Measurements from ENCODE around the gene RCN1.

RCN1 gene

DNA sequence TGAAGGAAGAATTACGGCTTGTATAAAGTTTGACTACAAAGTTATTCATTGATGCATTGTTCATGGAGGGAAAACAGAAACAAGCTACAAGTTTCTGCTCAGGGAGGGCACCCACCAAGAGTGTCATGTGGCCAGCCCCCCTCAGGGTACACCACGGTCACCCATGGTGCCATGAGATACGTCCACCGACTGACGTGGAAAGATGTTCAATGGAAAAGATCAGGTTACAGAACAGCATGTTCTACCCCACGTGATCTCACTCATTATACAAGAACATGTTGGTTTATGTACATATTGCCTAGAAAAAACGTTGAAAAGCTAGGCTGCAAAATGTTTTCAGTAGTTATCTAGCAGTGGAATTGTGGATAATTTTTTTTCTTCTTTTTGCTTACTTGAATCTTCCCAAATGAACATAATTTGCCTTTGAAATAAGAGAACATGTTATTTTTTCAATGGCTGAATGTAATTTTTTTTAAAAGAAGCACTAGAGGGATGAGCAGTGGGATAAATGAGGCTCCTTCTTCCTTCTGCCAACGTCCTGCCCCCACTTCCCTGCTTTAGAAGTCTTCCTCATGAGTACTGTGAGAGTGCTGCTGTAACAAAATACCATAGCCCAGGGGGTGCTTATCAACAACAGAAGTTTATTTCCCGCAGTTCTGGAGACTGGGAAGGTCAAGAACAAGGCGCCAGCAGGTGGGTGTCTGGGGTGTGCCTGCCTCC lies 22.5 kb downstream of the RCN1 start:
- ChIA-PET POLR2A (no interaction called here), CTCF (interaction anchor here (0.6 kb wide), 2 partner anchors 60 to 861 kb away, joined by 3 read pairs; no protein-coding TSS in a partner anchor)
- TF ChIP-seq ZFHX2 (tag by site-specific recombination; conservative IDR thresholded peaks at IDR 0.05): 0 out of 2 replicates have a peak, but pooled peaks have one; percentile 20
- TF ChIP-seq, protein P1, sequence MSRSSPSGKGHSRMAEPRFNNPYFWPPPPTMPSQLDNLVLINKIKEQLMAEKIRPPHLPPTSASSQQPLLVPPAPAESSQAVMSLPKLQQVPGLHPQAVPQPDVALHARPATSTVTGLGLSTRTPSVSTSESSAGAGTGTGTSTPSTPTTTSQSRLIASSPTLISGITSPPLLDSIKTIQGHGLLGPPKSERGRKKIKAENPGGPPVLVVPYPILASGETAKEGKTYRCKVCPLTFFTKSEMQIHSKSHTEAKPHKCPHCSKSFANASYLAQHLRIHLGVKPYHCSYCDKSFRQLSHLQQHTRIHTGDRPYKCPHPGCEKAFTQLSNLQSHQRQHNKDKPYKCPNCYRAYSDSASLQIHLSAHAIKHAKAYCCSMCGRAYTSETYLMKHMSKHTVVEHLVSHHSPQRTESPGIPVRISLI (tag by site-specific recombination; IDR thresholded peaks at IDR 0.05): peak; percentile 74
- TF ChIP-seq, protein P2, sequence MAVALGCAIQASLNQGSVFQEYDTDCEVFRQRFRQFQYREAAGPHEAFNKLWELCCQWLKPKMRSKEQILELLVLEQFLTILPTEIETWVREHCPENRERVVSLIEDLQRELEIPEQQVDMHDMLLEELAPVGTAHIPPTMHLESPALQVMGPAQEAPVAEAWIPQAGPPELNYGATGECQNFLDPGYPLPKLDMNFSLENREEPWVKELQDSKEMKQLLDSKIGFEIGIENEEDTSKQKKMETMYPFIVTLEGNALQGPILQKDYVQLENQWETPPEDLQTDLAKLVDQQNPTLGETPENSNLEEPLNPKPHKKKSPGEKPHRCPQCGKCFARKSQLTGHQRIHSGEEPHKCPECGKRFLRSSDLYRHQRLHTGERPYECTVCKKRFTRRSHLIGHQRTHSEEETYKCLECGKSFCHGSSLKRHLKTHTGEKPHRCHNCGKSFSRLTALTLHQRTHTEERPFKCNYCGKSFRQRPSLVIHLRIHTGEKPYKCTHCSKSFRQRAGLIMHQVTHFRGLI (tag by site-specific recombination; IDR thresholded peaks at IDR 0.05): no peak
- TF ChIP-seq GLIS1 (tag by site-specific recombination; IDR thresholded peaks at IDR 0.05): peak; percentile 58
- TF ChIP-seq, protein P3, sequence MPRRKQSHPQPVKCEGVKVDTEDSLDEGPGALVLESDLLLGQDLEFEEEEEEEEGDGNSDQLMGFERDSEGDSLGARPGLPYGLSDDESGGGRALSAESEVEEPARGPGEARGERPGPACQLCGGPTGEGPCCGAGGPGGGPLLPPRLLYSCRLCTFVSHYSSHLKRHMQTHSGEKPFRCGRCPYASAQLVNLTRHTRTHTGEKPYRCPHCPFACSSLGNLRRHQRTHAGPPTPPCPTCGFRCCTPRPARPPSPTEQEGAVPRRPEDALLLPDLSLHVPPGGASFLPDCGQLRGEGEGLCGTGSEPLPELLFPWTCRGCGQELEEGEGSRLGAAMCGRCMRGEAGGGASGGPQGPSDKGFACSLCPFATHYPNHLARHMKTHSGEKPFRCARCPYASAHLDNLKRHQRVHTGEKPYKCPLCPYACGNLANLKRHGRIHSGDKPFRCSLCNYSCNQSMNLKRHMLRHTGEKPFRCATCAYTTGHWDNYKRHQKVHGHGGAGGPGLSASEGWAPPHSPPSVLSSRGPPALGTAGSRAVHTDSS (tag by site-specific recombination; IDR thresholded peaks at IDR 0.05): 0 out of 2 replicates have a peak, but pooled peaks have one; percentile 32
- 0 out of 2 replicates have a peak, but pooled peaks have one; percentile 46 for TF ChIP-seq GLIS2 (tag by site-specific recombination; IDR thresholded peaks at IDR 0.05)
- TF ChIP-seq ZNF24 (tag by site-specific recombination; IDR thresholded peaks at IDR 0.05): 0 out of 2 replicates have a peak, but pooled peaks have one; percentile 29
- TF ChIP-seq SCRT2 (tag by site-specific recombination; IDR thresholded peaks at IDR 0.05): 0 out of 2 replicates have a peak, but pooled peaks have one; percentile 8
- no peak for TF ChIP-seq ZNF571 (tag by site-specific recombination; IDR thresholded peaks at IDR 0.05)

DNA sequence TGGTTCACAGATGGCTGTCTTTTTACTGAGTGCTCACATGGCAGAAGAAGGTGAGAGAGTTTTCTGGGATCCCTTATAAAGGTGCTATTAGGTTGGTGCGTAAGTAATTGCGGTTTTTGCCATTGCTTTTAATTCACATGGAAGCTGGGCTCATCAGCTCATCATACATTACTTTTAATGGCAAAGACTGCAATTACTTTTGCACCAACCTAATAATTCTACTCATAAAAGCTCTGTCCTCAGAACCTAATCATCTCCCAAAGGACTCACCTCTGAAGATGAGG lies 23.0 kb downstream of the RCN1 start:
- H3K9me3 ChIP-seq (ENCODE audit: control insufficient read depth, insufficient read depth, low read depth, low read length): no peaks in the 10 kb centered on the region

More for the DNA sequence above, 22.5 kb downstream of the RCN1 start:
- Histone ChIP-seq H3K9me3 (ENCODE audit: control insufficient read depth, insufficient read depth, low read depth, low read length) (no peaks in the 10 kb centered on the region), H3K27ac (ENCODE audit: extremely low read depth, low read depth, low read length) (no peak overlapping the region), H3K36me3 (ENCODE audit: control insufficient read depth in 2 of 2, insufficient read depth in 1 of 2, low read length in 2 of 2) (no peaks in the 10 kb centered on the region), H3K4me1 (ENCODE audit: control insufficient read depth, insufficient read depth, low read length) (peaks cover 11% of the 10 kb centered on the region), H3K4me3 (ENCODE audit: low read depth, low read length) (no peak overlapping the region)

DNA sequence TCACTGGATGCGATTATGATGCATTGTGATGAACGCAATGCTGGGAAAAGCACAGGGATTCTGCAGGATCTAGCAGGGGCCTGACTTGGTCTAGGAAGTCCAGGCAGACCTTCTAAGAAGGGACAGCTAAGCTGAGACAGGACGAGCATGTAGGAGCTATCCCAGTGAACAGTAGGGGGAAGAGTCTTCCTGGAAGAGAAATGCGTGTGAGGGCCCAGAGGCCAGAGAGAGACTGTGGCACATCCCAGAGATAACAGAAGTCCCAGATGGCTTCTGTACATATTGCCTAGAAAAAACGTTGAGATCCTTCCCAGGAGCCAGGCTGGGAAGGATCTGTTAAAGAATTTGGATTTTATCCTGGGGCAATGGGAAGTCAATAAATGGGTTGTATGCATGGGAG lies 24.6 kb downstream of the RCN1 start:
- Histone ChIP-seq H3K9me3 (ENCODE audit: control insufficient read depth, insufficient read depth, low read depth, low read length) (no peaks in the 10 kb centered on the region), H3K4me1 (ENCODE audit: control insufficient read depth, insufficient read depth, low read length) (peaks cover 4% of the 10 kb centered on the region; the same call in 1 of the 2 replicates), H3K36me3 (ENCODE audit: control insufficient read depth in 2 of 2, insufficient read depth in 1 of 2, low read length in 2 of 2) (no peaks in the 10 kb centered on the region), H3K27ac (ENCODE audit: extremely low read depth, low read depth, low read length) (no peak overlapping the region), H3K4me3 (ENCODE audit: low read depth, low read length) (no peak overlapping the region)
- CTCF ChIA-PET: interaction anchor here (0.6 to 0.7 kb wide), 2 partner anchors 40 to 57 kb away, joined by 3 to 4 read pairs; no protein-coding TSS in a partner anchor
- POLR2A ChIA-PET: interaction anchor here (1.0 kb wide), 1 partner anchor 56 kb away, joined by 3 read pairs; no protein-coding TSS in a partner anchor
- no peak for TF ChIP-seq HOXD13 (CRISPR knock-in tag; IDR thresholded peaks at IDR 0.05; ENCODE audit: borderline replicate concordance)
- no peak for TF ChIP-seq ZNF791 (tag by site-specific recombination; IDR thresholded peaks at IDR 0.05)
- TF ChIP-seq, protein P4, sequence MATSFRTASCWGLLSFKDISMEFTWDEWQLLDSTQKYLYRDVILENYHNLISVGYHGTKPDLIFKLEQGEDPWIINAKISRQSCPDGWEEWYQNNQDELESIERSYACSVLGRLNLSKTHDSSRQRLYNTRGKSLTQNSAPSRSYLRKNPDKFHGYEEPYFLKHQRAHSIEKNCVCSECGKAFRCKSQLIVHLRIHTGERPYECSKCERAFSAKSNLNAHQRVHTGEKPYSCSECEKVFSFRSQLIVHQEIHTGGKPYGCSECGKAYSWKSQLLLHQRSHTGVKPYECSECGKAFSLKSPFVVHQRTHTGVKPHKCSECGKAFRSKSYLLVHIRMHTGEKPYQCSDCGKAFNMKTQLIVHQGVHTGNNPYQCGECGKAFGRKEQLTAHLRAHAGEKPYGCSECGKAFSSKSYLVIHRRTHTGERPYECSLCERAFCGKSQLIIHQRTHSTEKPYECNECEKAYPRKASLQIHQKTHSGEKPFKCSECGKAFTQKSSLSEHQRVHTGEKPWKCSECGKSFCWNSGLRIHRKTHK (tag by site-specific recombination; IDR thresholded peaks at IDR 0.05): no peak
- no peak for TF ChIP-seq ZNF521 (tag by site-specific recombination; IDR thresholded peaks at IDR 0.05)
- TF ChIP-seq, protein P5, sequence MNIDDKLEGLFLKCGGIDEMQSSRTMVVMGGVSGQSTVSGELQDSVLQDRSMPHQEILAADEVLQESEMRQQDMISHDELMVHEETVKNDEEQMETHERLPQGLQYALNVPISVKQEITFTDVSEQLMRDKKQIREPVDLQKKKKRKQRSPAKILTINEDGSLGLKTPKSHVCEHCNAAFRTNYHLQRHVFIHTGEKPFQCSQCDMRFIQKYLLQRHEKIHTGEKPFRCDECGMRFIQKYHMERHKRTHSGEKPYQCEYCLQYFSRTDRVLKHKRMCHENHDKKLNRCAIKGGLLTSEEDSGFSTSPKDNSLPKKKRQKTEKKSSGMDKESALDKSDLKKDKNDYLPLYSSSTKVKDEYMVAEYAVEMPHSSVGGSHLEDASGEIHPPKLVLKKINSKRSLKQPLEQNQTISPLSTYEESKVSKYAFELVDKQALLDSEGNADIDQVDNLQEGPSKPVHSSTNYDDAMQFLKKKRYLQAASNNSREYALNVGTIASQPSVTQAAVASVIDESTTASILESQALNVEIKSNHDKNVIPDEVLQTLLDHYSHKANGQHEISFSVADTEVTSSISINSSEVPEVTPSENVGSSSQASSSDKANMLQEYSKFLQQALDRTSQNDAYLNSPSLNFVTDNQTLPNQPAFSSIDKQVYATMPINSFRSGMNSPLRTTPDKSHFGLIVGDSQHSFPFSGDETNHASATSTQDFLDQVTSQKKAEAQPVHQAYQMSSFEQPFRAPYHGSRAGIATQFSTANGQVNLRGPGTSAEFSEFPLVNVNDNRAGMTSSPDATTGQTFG (tag by site-specific recombination; IDR thresholded peaks at IDR 0.05; ENCODE audit: borderline replicate concordance): no peak
- no peak for TF ChIP-seq ZNF658 (tag by site-specific recombination; IDR thresholded peaks at IDR 0.05)
- no peak for TF ChIP-seq ZNF776 (tag by site-specific recombination; IDR thresholded peaks at IDR 0.05; ENCODE audit: borderline replicate concordance)
- no peak for TF ChIP-seq SP7 (tag by site-specific recombination; IDR thresholded peaks at IDR 0.05)

More for the DNA sequence above, 23.0 kb downstream of the RCN1 start:
- Histone ChIP-seq H3K36me3 (ENCODE audit: control insufficient read depth in 2 of 2, insufficient read depth in 1 of 2, low read length in 2 of 2) (no peaks in the 10 kb centered on the region), H3K4me3 (ENCODE audit: low read depth, low read length) (no peak overlapping the region), H3K4me1 (ENCODE audit: control insufficient read depth, insufficient read depth, low read length) (peaks cover 11% of the 10 kb centered on the region), H3K27ac (ENCODE audit: extremely low read depth, low read depth, low read length) (no peak overlapping the region)
- TF ChIP-seq ZNF133 (tag by site-specific recombination; IDR thresholded peaks at IDR 0.05) (no peak), ZIC2 (tag by site-specific recombination; IDR thresholded peaks at IDR 0.05) (no peak), ZNF335 (tag by site-specific recombination; conservative IDR thresholded peaks at IDR 0.05) (peak; percentile 71), ZBTB48 (tag by site-specific recombination; IDR thresholded peaks at IDR 0.05) (no peak), ZNF19 (tag by site-specific recombination; IDR thresholded peaks at IDR 0.05; ENCODE audit: low read depth) (no peak)
- TF ChIP-seq, protein P6, sequence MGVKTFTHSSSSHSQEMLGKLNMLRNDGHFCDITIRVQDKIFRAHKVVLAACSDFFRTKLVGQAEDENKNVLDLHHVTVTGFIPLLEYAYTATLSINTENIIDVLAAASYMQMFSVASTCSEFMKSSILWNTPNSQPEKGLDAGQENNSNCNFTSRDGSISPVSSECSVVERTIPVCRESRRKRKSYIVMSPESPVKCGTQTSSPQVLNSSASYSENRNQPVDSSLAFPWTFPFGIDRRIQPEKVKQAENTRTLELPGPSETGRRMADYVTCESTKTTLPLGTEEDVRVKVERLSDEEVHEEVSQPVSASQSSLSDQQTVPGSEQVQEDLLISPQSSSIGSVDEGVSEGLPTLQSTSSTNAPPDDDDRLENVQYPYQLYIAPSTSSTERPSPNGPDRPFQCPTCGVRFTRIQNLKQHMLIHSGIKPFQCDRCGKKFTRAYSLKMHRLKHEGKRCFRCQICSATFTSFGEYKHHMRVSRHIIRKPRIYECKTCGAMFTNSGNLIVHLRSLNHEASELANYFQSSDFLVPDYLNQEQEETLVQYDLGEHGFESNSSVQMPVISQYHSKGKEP (tag by site-specific recombination; IDR thresholded peaks at IDR 0.05): no peak
- POLR2A ChIA-PET: no interaction called here
- CTCF ChIA-PET: interaction anchor here (0.6 kb wide), 2 partner anchors 60 to 861 kb away, joined by 3 read pairs; no protein-coding TSS in a partner anchor
